Left ventricle myocardium inferior (tissue), 1 donor: Measurements from ENCODE around the gene COMP. TPM values are rescaled to one million over a fixed set of nuclear protein-coding genes. Genes with fewer than 3 reads are reported as not detected.

ENCODE experiments used
- DNase-seq: peaks from one replicate; pipeline ENCODE4 v3.0.0-alpha.2; 2020
- H3K27ac ChIP-seq: fragments of 200-600 bp; replicated peaks from 2 replicates; pipeline ENCODE4 v1.8.0; 2021
- H3K27me3 ChIP-seq: fragments of 200-600 bp; 2 replicates; pipeline ENCODE4 v1.8.0; 2021; ENCODE audit warnings: low read depth
- H3K36me3 ChIP-seq: fragments of 200-600 bp; 2 replicates; pipeline ENCODE4 v1.8.0; 2021
- H3K4me1 ChIP-seq: fragments of 200-600 bp; 2 replicates; pipeline ENCODE4 v1.8.0; 2021
- H3K4me3 ChIP-seq: fragments of 200-600 bp; 2 replicates; pipeline ENCODE4 v1.8.0; 2021; ENCODE audit warnings: mild to moderate bottlenecking, moderate library complexity
- H3K9me3 ChIP-seq: fragments of 200-600 bp; replicated peaks from 2 replicates; pipeline ENCODE4 v1.8.0; 2021
- CTCF ChIP-seq: fragments of 200-600 bp; IDR thresholded peaks from 2 replicates; pipeline ENCODE4 v1.8.0; 2021; ENCODE audit warnings: antibody characterized with exemption, mild to moderate bottlenecking, borderline replicate concordance
- intact Hi-C: fragments of 100-400 bp; cut with micrococcal nuclease; formaldehyde crosslinking; loops from one replicate; pipeline ENCODE4 v1.11.0; 2022
- total RNA-seq: library from RNA; stranded (reverse); fragmentation: NEBNext Ultra II Directional; extraction: Animal tissue kit (Norgen Biotek cat#: 25700); gene quantifications from one replicate; pipeline ENCODE4 v1.2.1, GENCODE V29; 2021
- donor health status: DM: no; HTN: yes; CAD: no; lungs with severe emphysema.

Gene COMP
- total RNA-seq, 1 donor from 2014 or later: 1.2 TPM

- H3K27ac ChIP-seq: no peak overlapping the region
- no peak for DNase-seq
- peaks cover 100% of the 10 kb centered on the region for H3K27me3 ChIP-seq
- no peak overlapping the region for H3K4me3 ChIP-seq
- TF ChIP-seq CTCF: no peak
- intact Hi-C loops: no loop called here
- H3K4me1 ChIP-seq: peaks cover 38% of the 10 kb centered on the region
- no peaks in the 10 kb centered on the region for H3K36me3 ChIP-seq
- no peaks in the 10 kb centered on the region for H3K9me3 ChIP-seq
Measured at GRCh38 chr19:18792661-18793060, 1.6 kb upstream of the COMP start.

- peaks cover 100% of the 10 kb centered on the region for H3K27me3 ChIP-seq
- no peaks in the 10 kb centered on the region for H3K9me3 ChIP-seq
- no peak overlapping the region for H3K27ac ChIP-seq
- no peak for TF ChIP-seq CTCF
- no peaks in the 10 kb centered on the region for H3K36me3 ChIP-seq
- peaks cover 39% of the 10 kb centered on the region for H3K4me1 ChIP-seq
- no peak for DNase-seq
- no peak overlapping the region for H3K4me3 ChIP-seq
- intact Hi-C loops: no loop called here
Measured at GRCh38 chr19:18791315-18791678, 192 bp upstream of the COMP start.

GRCh38 chr19:18789883-18790565, 1.1 kb downstream of the COMP start:
- intact Hi-C loops: no loop called here
- H3K4me3 ChIP-seq: peak overlapping the region; percentile 56
- peaks cover 100% of the 10 kb centered on the region for H3K27me3 ChIP-seq
- no peak for TF ChIP-seq CTCF
- no peaks in the 10 kb centered on the region for H3K9me3 ChIP-seq
- peaks cover 44% of the 10 kb centered on the region for H3K4me1 ChIP-seq
- no peak overlapping the region for H3K27ac ChIP-seq
- H3K36me3 ChIP-seq: no peaks in the 10 kb centered on the region
- DNase-seq: no peak

GRCh38 chr19:18789422-18789869, 1.7 kb downstream of the COMP start:
- no peak for DNase-seq
- Histone ChIP-seq H3K9me3 (no peaks in the 10 kb centered on the region), H3K4me3 (peak overlapping the region; percentile 56), H3K27ac (no peak overlapping the region), H3K36me3 (no peaks in the 10 kb centered on the region), H3K27me3 (peaks cover 100% of the 10 kb centered on the region), H3K4me1 (peaks cover 44% of the 10 kb centered on the region)
- TF ChIP-seq CTCF: no peak
- intact Hi-C loops: no loop called here

GRCh38 chr19:18788529-18789421, 2.3 kb downstream of the COMP start:
- DNase-seq: no peak

More at GRCh38 chr19:18788529-18789421, 2.3 kb downstream of the COMP start:
- Histone ChIP-seq H3K4me1 (peaks cover 44% of the 10 kb centered on the region), H3K9me3 (no peaks in the 10 kb centered on the region), H3K27ac (no peak overlapping the region), H3K36me3 (no peaks in the 10 kb centered on the region), H3K4me3 (no peak overlapping the region), H3K27me3 (peaks cover 100% of the 10 kb centered on the region)
- TF ChIP-seq CTCF: no peak
- intact Hi-C loops: no loop called here
